SK-MEL-5 (cell line): ENCODE results near the gene NRXN3. TPM values are rescaled to one million over a fixed set of nuclear protein-coding genes. Genes with fewer than 3 reads are reported as not detected.

Source experiments
- DNase-seq: peaks from one replicate; pipeline ENCODE4 v3.0.0-alpha.2; 2016; ENCODE audit warnings: low read depth, low spot score
- in situ Hi-C: cut with HindIII; loops from 2 replicates; pipeline ENCODE4 v1.10.0; 2016; ENCODE audit warnings: low sequenced_read_pairs, high pct_unique_total_duplicates, low pct_unique_long_range_greater_than_20kb
- total RNA-seq: library from RNA; depleted of rRNA; stranded (reverse); fragments of >200 nt; shearing (Covaris generic); gene quantifications from 2 replicates; pipeline ENCODE4 v1.2.3, GENCODE V29; 2014

NRXN3 gene
- total RNA-seq, 1 experiment from 2014 or later, result 0.03 TPM

DNA sequence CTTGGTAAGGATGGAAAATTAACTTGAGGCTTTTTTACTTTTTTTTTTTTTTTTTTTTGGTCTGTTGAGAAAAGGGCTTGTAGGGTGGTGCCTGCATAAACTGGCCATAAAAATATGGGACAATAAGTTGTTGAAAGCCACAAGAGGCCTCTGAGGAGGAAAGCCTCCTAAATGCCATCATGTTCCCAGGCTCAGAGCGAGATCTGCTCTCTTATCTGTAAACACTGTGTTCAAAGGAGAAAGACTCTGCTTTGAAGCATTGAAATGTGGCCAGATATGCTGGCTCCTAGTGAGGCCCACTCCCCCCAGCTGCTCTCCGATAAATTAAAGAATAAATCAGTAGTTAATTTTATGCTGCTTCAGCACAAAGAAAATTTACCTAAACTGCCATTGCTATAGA is 1536.2 kb downstream of the NRXN3 start:
- no peak for DNase-seq
- in situ Hi-C loops, result no loop called here

DNA sequence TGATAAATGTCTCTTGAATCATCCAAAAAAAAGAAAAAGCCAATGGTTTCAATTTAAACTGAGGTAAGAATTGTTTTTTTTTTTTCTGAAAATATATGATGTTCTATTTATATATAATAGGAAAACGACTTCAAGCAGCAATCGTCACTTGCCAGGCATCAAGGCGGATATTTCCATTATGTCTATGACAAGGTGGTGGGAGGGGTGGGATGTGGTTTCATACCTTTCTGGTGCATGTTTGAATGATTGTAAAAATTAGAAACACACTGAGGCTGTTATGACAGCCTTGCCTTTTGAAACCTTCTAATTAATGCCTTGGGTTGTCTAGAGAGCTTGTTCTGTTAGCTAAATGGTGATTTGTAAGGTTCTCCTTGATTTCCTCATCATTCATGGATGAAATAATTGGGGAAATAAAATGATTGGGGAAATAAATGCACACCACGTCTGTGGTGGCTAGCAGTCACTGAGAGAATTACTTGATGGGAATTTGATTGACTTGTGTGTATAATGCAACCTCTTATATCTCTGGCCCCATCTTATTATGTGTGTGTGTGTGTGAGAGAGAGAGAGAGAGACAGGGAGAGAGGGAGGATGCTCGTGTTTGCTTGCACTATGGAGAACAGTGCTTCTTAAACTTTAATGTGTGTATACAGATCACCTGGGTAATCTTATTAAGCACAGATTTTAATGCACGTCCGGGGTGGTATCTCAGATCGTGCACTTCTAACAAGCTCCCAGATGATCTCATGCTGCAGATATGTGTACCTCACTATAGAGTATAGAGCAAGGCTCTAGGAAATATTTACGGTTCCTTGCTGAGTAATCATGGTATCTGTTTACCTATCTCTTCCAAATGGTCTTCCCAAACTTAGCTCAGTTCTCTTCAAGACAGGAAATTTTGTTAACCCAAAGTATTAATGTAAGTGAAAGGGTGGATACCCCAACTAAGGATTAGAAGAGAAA is 1538.5 kb downstream of the NRXN3 start:
- DNase-seq, result no peak
- in situ Hi-C loops, result no loop called here

DNA sequence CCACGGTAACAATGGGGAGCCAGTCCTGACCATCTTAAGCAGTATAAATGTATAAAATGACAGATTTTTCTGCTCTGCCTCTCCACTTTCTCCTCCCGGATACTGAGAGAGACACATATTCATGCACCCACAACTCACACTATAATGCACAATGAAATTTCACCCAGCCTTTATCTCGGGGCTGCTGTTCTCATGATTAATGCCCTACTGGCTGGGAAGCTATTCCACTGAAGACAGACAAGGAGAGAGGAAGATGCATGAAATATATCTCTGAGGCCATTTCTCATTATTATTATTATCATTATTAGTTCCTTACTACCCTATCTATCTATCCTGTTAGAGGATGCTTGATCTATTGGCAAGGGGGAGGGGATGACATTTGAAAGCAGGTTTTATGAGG is 1539.4 kb downstream of the NRXN3 start:
- no peak for DNase-seq
- in situ Hi-C loops, result no loop called here

DNA sequence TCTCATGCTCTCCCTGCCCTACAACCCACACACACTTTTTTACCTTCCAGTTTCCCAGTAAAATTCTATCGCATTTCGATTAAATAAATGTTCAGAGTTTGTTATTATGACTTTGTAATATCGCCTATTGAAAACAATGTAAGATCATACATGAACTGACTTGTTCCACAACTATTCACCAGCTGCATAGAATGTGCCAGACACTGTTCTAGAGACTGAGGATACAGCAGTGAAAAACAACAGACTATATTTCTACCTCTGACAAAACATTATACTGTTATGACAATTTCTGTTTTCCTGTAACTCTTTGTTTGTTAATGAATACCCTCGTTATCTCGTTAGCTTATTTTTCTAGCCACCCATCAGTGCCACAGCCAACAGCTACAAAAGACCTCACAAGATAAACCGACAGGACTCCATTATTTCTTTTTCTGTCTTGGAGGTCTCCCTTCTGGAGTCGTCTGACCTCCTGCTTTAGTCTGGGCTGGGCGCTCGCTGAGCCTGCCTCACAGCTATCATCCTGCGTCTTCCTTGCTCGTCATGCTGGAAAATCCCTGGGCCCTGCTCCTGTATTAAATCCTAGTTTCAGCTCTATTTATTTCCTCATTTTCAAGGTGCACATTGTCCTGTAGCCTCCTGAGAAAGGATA is 1542.3 kb downstream of the NRXN3 start:
- in situ Hi-C loops, result no loop called here
- DNase-seq, result no peak

DNA sequence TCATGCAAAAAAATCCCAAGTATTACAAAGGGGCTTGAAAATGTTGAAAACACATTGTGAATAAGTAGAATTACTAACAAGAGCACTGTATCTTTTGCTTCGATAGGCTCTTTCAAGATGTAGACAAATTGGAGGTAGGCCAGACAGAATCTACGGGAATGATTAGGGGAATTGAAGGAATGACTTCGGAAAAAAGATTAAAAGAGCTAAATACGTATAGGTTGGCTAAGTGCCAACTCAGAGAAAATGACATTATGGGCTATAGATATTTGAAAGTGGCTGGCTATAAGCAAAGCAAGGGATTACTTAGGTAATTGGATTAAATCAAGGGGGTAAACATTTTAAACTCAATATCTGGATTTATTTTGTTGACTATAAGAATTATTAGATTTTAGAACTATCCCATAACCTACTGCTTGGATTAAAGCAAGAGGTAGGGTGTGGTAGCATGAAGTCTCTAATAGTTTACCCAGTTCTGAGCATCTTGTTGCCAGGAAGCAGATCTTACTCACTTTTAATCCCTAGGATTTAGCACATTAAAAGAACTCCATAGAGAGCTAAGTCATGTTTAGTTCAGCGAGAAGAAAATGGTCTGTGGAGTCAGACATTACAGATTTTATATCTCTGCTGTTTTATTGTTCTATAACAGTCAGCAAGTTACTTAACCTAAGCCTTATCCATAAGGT is 1551.4 kb downstream of the NRXN3 start:
- DNase-seq, result no peak
- in situ Hi-C loops, result no loop called here

DNA sequence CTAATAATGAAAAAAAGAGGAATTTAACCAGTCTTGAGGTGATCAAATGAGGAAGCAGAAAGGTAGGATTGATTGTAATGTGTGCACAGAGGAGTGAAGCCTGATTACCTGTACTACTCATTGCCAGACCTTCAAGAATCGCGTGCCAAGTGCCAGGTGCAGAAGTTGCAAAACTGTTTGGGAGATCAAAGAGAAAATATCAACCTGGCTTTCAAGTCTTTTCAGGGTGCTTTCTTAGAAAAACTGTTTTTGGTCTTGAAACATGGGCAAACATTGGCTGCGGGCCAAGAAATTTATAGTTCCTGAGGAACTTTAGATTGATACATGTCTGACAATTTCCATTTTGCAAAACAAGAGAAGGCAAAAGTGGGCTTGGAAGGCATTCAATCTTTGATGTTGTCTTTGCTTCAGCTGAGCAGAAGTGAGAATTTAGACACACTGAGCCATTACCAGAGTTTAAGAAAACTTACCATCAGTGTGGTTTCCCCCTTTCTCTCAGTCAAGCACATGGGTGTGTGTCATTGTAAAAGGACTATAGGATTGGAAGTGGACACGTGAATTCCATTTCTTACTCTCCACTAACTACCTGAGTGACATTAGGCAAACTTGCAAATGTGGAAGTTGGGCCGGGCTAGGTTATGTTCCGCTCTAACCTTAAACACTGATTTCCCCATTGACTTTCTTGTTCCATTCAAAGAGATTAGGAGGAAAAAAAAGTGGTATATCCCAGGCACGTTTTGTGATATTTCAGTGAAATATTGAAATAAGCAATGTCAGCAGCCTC is 1555.0 kb downstream of the NRXN3 start:
- DNase-seq, result no peak
- in situ Hi-C loops, result no loop called here

DNA sequence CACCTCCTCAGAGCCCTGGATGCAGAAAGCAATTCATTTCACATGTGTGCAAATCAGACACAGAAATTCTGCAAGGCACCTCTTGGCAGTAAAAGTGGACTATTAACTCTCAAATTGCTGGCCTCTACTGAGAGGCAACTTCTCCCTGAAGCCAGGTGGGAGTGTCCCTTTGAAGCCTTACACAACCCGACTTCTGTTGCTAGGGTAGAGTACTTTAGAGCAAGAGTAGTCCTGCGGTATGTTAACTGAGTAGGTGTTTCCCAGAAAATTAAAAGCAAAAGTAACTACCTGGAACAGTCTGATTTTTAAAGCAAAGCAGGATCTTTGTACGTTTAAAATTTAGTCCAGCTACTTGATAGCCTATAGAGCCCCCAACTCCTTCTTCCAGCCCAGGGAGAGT is 1557.7 kb downstream of the NRXN3 start:
- in situ Hi-C loops, result no loop called here
- no peak for DNase-seq

DNA sequence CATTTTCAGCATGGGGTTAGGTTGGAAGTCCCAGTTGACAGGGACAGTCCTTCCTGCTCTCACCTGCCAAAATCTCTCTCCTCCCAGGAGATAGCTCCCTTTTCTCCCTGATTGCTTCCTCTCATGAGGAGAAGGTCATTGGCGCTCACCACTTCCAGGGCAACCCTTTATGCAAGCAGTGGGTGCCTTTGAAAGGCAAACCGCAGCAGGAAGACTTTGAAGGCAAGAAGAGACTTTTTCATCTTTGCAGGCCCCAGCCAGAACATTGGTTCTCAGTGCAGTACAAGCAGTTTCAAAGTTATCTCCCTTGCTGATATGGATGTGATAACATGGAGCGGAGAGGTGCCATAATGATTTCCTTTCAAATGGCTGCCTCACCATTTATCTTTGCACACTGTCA is 1558.2 kb downstream of the NRXN3 start:
- in situ Hi-C loops, result no loop called here
- DNase-seq, result no peak

DNA sequence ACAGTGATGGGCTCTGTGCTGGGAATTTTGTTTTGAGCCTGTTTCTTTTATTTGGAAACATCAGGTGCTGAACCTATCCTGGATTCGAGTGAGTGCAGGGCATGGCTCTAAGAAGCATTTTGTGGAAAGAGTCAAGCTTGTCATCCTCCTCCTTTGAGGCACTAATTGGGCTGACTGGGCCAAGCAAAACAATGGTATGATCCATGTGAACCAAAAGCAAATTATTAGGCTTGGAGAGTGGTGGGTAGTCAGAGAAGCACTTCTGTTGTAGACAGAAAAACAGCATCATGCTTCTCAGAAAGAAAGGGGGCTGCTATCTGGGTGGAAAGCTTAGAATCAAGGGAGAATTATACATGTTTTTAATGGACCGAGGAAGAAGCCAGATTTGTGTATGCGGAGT is 1559.6 kb downstream of the NRXN3 start:
- in situ Hi-C loops, result no loop called here
- DNase-seq, result no peak

DNA sequence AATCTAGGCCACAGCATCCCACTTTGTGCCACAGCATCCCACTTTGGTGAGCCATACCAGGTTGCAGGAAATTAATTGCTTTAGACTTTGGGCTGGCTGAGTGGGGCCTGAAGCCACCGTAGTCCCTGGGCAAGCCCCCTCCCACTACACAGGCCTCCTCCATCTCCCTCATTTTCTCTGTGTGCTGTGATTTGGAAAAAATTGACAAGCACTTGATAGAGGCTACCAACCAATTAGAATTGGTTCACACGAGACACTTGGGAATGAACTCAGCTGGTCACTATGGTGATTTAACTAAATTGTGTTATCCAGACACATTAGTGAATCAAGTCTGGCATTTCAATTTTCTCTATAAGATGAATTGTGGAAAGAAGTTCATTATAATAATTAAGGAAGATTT is 1560.0 kb downstream of the NRXN3 start:
- in situ Hi-C loops, result no loop called here

DNA sequence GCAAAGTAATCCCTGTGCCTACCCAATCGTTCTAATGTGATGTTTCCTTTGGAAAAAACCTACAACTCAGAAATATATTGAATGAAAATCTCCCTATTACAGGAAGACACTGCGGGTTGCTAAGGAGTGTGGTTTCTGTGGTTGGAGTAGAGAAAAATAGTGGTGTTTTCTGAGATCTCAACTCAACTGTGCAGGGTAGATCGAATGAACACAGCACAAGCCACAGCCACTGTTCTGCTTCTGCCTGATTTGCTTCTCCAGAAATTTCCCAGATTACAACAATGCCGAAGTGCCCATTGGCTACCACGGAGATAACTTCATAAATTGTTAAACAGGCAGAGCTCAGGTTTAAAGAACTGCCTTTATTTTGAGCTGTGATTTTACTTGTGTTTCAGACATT is 1560.8 kb downstream of the NRXN3 start:
- in situ Hi-C loops, result no loop called here
- DNase-seq, result no peak

More for the DNA sequence above, 1560.0 kb downstream of the NRXN3 start:
- no peak for DNase-seq

DNA sequence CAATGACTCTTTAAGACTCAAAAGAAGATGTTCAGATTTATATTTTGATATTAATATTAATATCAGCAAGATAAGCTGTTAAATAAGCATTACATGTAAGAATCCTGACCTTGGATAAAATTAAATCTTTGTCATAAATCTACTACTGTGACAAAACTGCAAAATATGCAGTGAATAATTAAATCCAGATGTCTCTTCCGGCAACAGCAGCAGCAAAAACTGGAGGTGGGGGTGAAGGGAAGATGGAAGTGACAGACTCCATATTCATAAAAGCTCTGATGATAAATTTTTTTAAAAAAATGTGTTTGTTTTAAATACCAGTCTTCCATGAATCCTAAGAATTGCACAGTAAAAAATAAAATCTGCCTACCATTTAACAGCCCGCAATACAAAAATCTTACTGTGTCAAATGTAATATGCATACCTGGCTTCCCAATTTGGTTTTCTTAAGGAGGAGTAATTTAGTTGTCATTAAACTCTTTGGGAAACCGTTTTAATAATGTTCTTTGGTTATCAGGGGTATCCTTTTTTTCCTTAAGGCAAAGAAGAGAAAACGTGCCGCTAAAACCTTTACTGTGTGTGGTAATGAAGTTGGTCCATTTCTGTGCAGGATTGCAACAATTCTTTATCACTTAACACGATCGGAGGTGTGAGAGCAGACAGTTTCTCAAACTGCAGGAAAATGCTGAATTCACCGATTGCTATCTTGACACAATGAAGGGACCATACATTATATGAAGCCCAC is 1562.9 kb downstream of the NRXN3 start:
- DNase-seq, result no peak
- in situ Hi-C loops, result no loop called here

DNA sequence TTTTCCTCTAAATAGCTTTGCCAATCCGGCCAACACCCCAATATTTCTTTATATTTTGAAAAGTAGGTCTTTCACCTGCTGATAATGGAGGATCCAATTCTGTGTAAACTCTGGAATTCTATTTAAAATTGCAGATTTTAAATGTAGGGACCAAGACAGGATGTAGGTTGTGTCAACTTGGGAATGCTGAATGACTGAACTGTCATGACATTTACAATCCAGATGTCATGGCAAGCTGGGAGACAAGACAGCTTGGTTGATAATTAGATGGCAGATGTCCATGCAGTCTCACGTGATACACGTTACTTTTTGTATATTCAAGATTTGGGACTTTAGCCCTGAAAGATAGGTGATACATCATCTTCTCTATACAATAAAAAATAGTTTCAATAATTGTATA is 1564.0 kb downstream of the NRXN3 start:
- DNase-seq, result no peak
- in situ Hi-C loops, result no loop called here

DNA sequence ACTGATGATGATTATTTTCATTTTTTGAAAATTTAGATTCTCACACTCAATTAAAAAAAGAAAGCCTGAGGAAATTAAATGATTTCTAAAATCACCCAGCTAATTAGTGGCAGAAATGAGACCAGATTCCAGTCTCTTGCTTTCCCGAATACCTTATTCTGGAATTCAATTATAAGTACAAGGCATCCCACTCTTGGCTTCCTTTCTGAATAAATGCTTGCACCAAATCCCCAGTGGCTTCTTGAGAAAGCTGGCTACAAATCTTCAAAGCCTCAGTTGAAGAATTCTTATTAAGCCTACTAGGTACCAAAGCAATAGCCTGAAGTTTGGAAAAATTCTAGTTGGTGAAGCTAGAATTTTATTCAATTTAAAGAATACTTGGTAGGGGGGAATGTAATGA is 1564.5 kb downstream of the NRXN3 start:
- no peak for DNase-seq
- in situ Hi-C loops, result no loop called here

DNA sequence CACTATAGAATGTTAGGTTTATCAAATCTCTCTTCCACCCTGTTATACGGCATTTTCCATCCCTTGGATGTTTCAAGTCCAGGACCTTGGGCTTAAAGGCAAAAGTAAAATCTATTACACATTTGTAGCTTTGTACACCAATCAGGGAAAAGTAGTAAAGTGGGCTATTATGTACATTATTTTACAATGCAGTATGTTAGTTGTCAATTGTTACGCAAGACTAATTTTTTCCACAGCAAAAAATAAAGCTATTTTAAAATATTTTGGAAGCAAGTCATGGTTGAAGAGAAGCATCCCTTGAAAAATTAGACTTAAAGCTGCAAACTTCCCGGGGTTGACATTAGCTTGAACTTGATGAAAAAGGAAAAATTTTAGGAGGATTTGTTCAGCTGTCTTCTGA is 1564.9 kb downstream of the NRXN3 start:
- DNase-seq, result no peak
- in situ Hi-C loops, result no loop called here

DNA sequence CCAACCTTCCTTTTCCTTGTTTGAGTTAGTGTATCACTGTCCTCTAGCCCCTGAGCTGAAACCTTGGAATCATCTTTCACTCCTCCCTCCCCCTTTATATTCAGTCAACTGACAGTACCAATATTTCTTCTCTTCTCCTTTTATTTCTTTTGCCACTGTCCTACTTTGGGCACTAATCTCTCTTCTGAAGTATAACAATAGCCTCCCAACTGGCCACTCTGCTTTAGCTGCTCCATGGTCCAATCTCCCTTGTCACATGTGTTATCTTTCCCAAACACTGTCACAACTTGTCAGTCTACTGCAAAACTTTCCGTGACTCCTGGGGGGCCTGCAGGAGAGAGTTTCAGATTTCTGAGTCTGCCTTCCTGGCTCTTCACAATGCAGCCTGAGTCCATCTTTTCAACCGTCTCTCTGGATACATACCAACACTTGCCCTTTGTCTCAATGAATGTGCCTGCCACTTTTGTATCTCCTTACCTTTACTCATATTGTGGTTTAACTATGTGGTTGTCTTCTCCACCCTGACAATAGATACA is 1570.0 kb downstream of the NRXN3 start:
- in situ Hi-C loops, result no loop called here
- DNase-seq, result no peak

DNA sequence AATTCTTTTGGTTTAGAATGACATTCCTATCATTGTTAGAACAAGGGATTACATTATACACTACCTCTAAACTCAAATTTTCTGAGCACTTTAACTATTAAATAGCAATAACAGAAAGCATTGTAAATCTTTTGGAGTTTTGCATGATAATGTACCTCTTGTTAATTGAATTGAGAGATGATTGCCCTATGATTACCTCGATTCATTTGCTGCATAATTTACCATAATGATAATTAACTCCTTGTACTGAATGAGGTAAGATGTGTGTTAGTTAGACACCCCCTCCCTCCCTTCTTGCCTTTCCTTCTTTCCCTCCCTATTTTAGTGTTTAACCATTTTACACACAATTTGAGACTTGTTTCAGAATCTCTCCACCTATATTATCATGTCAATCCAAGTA is 1572.0 kb downstream of the NRXN3 start:
- in situ Hi-C loops, result no loop called here
- DNase-seq, result no peak
